Thymus (tissue), 11 donors: ENCODE data around the gene PNPLA1. TPM values are rescaled to one million over a fixed set of nuclear protein-coding genes. Genes with fewer than 3 reads are reported as not detected.
A peak's percentile ranks its signal among the peaks of the same experiment; 100 is the strongest.

Experiments
- DNase-seq, 9 donors: peaks; one replicate each; pipeline ENCODE4 v3.0.0-alpha.2; 2013; ENCODE audit warnings: low spot score in 9 of 9, low read depth in 6 of 9, missing footprints in 1 of 9
- H3K27ac ChIP-seq, 2 donors: one replicate each; pipeline ENCODE4 v1.5.1; 2013; ENCODE audit warnings: control low read depth in 1 of 2, low read depth in 1 of 2, low read length in 1 of 2, mild to moderate bottlenecking in 1 of 2, moderate library complexity in 1 of 2
- H3K27me3 ChIP-seq, 2 donors: one replicate each; pipeline ENCODE4 v1.5.1; 2013; ENCODE audit warnings: low read length in 1 of 2; ENCODE audit not compliant: control insufficient read depth in 2 of 2, insufficient read depth in 1 of 2
- H3K36me3 ChIP-seq, 2 donors: one replicate each; pipeline ENCODE4 v1.5.1; 2013; ENCODE audit warnings: low read length in 1 of 2, mild to moderate bottlenecking in 1 of 2, moderate library complexity in 1 of 2; ENCODE audit not compliant: control insufficient read depth in 2 of 2, insufficient read depth in 2 of 2
- H3K4me1 ChIP-seq, 2 donors: one replicate each; pipeline ENCODE4 v1.5.1; 2013; ENCODE audit warnings: low read length in 2 of 2; ENCODE audit not compliant: control insufficient read depth in 2 of 2, insufficient read depth in 2 of 2
- H3K4me3 ChIP-seq, 2 donors: one replicate each; pipeline ENCODE4 v1.5.1; 2013; ENCODE audit warnings: low read length in 2 of 2, control low read depth in 1 of 2, mild to moderate bottlenecking in 1 of 2
- H3K9me3 ChIP-seq, 2 donors: one replicate each; pipeline ENCODE4 v1.5.1; 2013; ENCODE audit warnings: low read length in 1 of 2, mild to moderate bottlenecking in 1 of 2; ENCODE audit not compliant: control insufficient read depth in 2 of 2, insufficient read depth in 1 of 2
- WGBS: extraction: QIAGEN DNeasy Blood & Tissue Kit; methylation state at CpG from one replicate; pipeline ENCODE4 v1.1.7; 2013; 5-methylcytosine and 5-hydroxymethylcytosine counted together
- polyA plus RNA-seq: library from polyadenylated mRNA; stranded (reverse); fragments of 200-250 nt; gene quantifications from one replicate; pipeline ENCODE4 v1.2.3, GENCODE V29; 2013
- total RNA-seq: library from RNA; stranded (reverse); fragments of 120-200 nt; gene quantifications from one replicate; pipeline ENCODE4 v1.2.4, GENCODE V29; 2013
- donor health status: healthy.

Gene PNPLA1
- total and polyA plus RNA-seq, 2 donors: 0.09 to 0.21 TPM

GRCh38 chr6:36229223-36229622 lies 40.6 kb upstream of the PNPLA1 start:
- H3K27ac ChIP-seq: no peak overlapping the region
- no peak overlapping the region for H3K4me3 ChIP-seq
- no peaks in the 10 kb centered on the region for H3K4me1 ChIP-seq
- no peaks in the 10 kb centered on the region for H3K27me3 ChIP-seq
- no peaks in the 10 kb centered on the region for H3K9me3 ChIP-seq
- 96% methylated on average over 5 of the region's 5 CpGs for WGBS
- DNase-seq: no peak
- H3K36me3 ChIP-seq: peaks cover 66% of the 10 kb centered on the region in 2 donors

- H3K36me3 ChIP-seq: peaks cover 55 to 58% of the 10 kb centered on the region in 2 donors
- 97% methylated on average over 11 of the region's 11 CpGs for WGBS
- H3K4me1 ChIP-seq: no peaks in the 10 kb centered on the region
- no peak overlapping the region for H3K4me3 ChIP-seq
- no peaks in the 10 kb centered on the region for H3K9me3 ChIP-seq
- H3K27ac ChIP-seq: no peak overlapping the region
- no peaks in the 10 kb centered on the region for H3K27me3 ChIP-seq
- no peak for DNase-seq
These were observed 39.5 kb upstream of the PNPLA1 start for GRCh38 chr6:36230371-36230770.

- H3K27ac ChIP-seq: no peak overlapping the region
- no peaks in the 10 kb centered on the region for H3K27me3 ChIP-seq
- no peaks in the 10 kb centered on the region for H3K4me1 ChIP-seq
- H3K9me3 ChIP-seq: no peaks in the 10 kb centered on the region
- H3K36me3 ChIP-seq: peaks cover 50 to 55% of the 10 kb centered on the region in 2 donors
- H3K4me3 ChIP-seq: no peak overlapping the region
- DNase-seq: no peak
- 98% methylated on average over 4 of the region's 4 CpGs for WGBS
These were observed 37.7 kb upstream of the PNPLA1 start for GRCh38 chr6:36232172-36232571.

- 55% methylated on average over 3 of the region's 3 CpGs for WGBS
- no peaks in the 10 kb centered on the region for H3K9me3 ChIP-seq
- no peaks in the 10 kb centered on the region for H3K27me3 ChIP-seq
- peaks cover 20 to 29% of the 10 kb centered on the region in 2 donors for H3K36me3 ChIP-seq
- no peak overlapping the region for H3K27ac ChIP-seq
- H3K4me3 ChIP-seq: no peak overlapping the region
- H3K4me1 ChIP-seq: no peaks in the 10 kb centered on the region
- no peak for DNase-seq
These were observed 34.6 kb upstream of the PNPLA1 start for GRCh38 chr6:36235309-36235708.

- H3K27me3 ChIP-seq: no peaks in the 10 kb centered on the region
- WGBS: 98% methylated on average over 17 of the region's 17 CpGs
- no peak overlapping the region for H3K27ac ChIP-seq
- H3K9me3 ChIP-seq: no peaks in the 10 kb centered on the region
- no peaks in the 10 kb centered on the region for H3K4me1 ChIP-seq
- DNase-seq: no peak
- H3K36me3 ChIP-seq: peaks cover 14 to 23% of the 10 kb centered on the region in 2 donors
- H3K4me3 ChIP-seq: no peak overlapping the region
These were observed 34.0 kb upstream of the PNPLA1 start for GRCh38 chr6:36235862-36236261.

- Histone ChIP-seq H3K27me3 (no peaks in the 10 kb centered on the region), H3K4me1 (peaks cover 0 to 7% of the 10 kb centered on the region in 2 donors), H3K27ac (no peak overlapping the region), H3K4me3 (no peak overlapping the region), H3K9me3 (no peaks in the 10 kb centered on the region), H3K36me3 (peaks cover 0 to 1% of the 10 kb centered on the region in 2 donors)
- WGBS: 78% methylated on average over 5 of the region's 5 CpGs
- no peak for DNase-seq
These were observed 30.1 kb upstream of the PNPLA1 start for GRCh38 chr6:36239774-36240173.

- DNase-seq: peak in 2 of 9 donors; percentile 5 to 21
- WGBS: 9% methylated on average over 10 of the region's 10 CpGs
These were observed 28.1 kb upstream of the PNPLA1 start for GRCh38 chr6:36241728-36242127.

GRCh38 chr6:36242161-36242560 lies 27.7 kb upstream of the PNPLA1 start:
- WGBS: 89% methylated on average over 5 of the region's 5 CpGs
- H3K4me3 ChIP-seq: no peak overlapping the region

More at GRCh38 chr6:36241728-36242127, 28.1 kb upstream of the PNPLA1 start:
- H3K4me3 ChIP-seq: no peak overlapping the region
- peaks cover 0 to 2% of the 10 kb centered on the region in 2 donors for H3K27me3 ChIP-seq
- peaks cover 0 to 2% of the 10 kb centered on the region in 2 donors for H3K9me3 ChIP-seq
- no peak overlapping the region for H3K27ac ChIP-seq
- no peaks in the 10 kb centered on the region for H3K36me3 ChIP-seq
- H3K4me1 ChIP-seq: peaks cover 0 to 17% of the 10 kb centered on the region in 2 donors

GRCh38 chr6:36242626-36243025 lies 27.2 kb upstream of the PNPLA1 start:
- no peak for DNase-seq
- peaks cover 0 to 5% of the 10 kb centered on the region in 2 donors for H3K9me3 ChIP-seq
- peaks cover 0 to 20% of the 10 kb centered on the region in 2 donors for H3K4me1 ChIP-seq
- no peaks in the 10 kb centered on the region for H3K36me3 ChIP-seq
- peaks cover 0 to 2% of the 10 kb centered on the region in 2 donors for H3K27me3 ChIP-seq
- no peak overlapping the region for H3K27ac ChIP-seq
- WGBS: 99% methylated on average over 4 of the region's 4 CpGs
- no peak overlapping the region for H3K4me3 ChIP-seq

More at GRCh38 chr6:36242161-36242560, 27.7 kb upstream of the PNPLA1 start:
- Histone ChIP-seq H3K36me3 (no peaks in the 10 kb centered on the region), H3K27ac (no peak overlapping the region), H3K27me3 (peaks cover 0 to 2% of the 10 kb centered on the region in 2 donors), H3K9me3 (peaks cover 0 to 5% of the 10 kb centered on the region in 2 donors), H3K4me1 (peaks cover 0 to 20% of the 10 kb centered on the region in 2 donors)
- DNase-seq: no peak
